ENCODE results near the gene ITGAL.

ITGAL gene

DNA sequence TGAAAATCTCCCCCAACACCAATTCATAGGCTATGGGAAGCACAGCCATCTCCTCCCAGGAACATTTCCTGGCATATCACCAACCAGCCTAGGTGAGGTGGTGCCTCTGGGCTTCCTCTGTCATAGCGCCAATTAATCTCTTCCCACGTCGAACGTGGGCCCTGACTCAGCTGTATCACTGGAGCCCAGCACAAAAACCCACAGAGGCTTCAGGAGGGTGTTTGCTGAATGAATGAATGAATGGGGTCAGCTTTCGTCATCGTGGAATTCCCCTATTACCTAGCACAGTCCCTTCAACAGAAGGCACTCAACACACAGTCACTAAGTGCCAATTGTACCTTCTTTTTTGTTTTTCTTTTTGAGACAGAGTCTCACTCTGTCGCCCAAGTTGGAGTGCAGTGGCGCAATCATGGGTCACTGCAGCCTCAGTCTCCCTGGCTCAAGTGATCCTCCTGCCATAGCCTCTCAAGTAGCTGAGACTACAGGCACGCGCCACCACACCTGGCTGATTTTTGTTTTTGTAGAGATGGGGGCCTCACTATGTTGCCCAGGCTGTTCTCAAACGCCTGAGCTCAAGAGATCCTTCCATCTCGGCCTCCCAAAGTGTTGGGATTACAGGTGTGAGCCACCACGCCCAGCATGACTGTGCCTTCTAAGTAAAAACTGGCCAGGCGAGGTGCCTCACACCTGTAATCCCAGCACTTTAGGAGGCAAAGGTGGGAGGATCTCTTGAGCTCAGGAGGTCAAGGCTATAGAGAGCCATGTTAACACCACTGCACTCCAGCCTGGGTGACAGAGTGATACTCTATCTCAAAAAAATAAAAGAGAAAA lies 94.8 kb downstream of the ITGAL start:
- H3K4me3 ChIP-seq (ENCODE audit: low read length): no peak overlapping the region
- TF ChIP-seq, protein P1, sequence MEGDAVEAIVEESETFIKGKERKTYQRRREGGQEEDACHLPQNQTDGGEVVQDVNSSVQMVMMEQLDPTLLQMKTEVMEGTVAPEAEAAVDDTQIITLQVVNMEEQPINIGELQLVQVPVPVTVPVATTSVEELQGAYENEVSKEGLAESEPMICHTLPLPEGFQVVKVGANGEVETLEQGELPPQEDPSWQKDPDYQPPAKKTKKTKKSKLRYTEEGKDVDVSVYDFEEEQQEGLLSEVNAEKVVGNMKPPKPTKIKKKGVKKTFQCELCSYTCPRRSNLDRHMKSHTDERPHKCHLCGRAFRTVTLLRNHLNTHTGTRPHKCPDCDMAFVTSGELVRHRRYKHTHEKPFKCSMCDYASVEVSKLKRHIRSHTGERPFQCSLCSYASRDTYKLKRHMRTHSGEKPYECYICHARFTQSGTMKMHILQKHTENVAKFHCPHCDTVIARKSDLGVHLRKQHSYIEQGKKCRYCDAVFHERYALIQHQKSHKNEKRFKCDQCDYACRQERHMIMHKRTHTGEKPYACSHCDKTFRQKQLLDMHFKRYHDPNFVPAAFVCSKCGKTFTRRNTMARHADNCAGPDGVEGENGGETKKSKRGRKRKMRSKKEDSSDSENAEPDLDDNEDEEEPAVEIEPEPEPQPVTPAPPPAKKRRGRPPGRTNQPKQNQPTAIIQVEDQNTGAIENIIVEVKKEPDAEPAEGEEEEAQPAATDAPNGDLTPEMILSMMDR (IDR thresholded peaks at IDR 0.05; ENCODE audit: insufficient read depth, low read depth, low read length, missing control alignments): no peak
- DNase-seq (ENCODE audit: low read depth): peak; percentile 92

DNA sequence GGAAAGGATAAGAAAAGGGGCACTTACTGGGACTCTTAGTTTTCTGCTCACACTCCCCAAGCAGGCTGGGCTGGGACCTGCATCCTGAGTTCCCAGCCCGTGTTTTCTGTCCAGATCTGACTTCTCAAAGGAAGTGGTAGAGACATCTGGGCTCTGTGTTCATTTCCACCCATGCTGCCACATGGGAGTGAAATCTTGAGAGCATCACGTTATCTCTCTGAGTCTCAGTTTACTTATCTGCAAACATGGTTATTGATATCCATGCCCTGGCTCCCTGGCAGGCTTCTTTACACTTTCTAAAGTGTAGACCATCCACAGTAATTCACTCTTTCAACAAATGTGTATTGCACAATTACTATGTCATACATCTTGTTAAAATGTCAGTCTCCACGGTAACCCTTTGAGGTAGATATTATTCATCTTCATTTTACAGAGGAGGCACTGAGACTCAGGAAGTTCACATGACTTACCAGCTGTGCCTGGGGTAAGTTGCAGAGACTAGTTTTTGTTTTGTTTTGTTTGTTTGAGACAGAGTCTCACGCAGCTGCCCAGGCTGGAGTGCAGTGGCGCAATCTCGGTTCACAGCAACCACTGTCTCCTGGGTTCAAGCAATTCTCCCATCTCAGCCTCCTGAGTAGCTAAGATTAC lies 95.6 kb downstream of the ITGAL start:
- DNase-seq (ENCODE audit: low read depth): peak; percentile 96
- TF ChIP-seq, protein P1 (IDR thresholded peaks at IDR 0.05; ENCODE audit: insufficient read depth, low read depth, low read length, missing control alignments): no peak
- no peak overlapping the region for H3K4me3 ChIP-seq (ENCODE audit: low read length)

DNA sequence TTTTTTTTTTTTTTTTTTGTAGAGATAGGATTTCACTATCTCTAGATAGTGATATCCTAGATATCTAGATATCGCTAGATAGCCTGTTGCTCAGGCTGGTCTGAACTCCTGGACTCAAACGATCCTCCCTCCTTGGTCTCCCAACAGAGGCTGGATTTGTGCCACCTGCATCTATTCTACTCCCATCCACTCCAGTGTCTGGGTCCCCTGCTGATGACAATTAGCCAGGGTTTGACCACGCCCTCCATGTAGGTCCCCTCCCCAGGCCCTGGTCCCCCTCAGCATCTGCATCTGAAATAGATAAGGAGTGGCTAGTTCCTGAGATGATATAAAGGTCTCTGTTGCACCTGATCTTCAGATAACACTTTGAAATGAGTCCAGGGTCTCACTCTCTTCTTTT lies 96.7 kb downstream of the ITGAL start:
- TF ChIP-seq, protein P1 (IDR thresholded peaks at IDR 0.05; ENCODE audit: insufficient read depth, low read depth, low read length, missing control alignments): no peak
- no peak for DNase-seq (ENCODE audit: low read depth)
- no peak overlapping the region for H3K4me3 ChIP-seq (ENCODE audit: low read length)

DNA sequence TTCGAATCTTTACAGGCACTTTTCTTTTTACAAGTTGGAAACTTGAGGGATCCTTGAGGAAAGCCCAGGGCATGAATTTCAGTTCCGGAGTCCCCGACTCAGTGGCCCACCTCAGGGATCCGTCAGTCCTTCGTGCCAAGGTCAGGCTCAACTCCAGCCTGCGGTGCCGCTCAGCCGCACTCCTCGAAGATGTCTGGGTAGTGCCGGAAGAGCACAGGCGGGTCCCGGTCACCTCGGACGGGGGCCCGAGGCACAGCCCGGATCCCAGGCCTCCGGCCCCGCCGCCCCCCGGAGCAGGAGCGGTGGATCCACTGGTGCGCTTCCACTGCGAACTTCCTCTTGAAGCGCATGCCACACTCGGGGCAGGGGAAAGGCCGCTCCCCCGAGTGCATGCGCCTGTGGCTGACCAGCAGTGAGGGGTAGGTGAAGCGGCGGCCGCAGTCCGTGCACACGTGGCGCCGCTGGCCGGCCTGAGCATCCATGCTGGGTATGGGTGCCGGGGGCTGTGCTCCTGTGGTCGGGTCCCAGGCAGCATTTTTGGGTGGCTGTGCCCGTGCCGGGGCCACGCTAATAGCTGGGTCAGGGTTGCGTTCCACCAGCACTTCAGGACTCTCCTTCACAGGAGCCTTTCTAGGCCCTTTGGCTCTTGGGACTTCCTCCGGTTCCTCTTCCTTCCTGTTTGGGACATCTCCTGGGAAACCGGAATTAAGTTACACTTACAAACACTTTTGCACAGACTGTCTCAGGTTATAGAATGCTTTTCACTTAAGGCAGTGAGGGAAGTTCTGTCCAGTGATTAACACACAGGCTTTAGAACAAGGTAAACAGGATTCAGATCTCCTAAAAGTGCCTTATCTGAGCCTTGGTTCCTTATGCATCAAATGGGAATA lies 97.4 kb downstream of the ITGAL start:
- TF ChIP-seq, protein P1 (IDR thresholded peaks at IDR 0.05; ENCODE audit: insufficient read depth, low read depth, low read length, missing control alignments): no peak
- H3K4me3 ChIP-seq (ENCODE audit: low read length): no peak overlapping the region
- no peak for DNase-seq (ENCODE audit: low read depth)

DNA sequence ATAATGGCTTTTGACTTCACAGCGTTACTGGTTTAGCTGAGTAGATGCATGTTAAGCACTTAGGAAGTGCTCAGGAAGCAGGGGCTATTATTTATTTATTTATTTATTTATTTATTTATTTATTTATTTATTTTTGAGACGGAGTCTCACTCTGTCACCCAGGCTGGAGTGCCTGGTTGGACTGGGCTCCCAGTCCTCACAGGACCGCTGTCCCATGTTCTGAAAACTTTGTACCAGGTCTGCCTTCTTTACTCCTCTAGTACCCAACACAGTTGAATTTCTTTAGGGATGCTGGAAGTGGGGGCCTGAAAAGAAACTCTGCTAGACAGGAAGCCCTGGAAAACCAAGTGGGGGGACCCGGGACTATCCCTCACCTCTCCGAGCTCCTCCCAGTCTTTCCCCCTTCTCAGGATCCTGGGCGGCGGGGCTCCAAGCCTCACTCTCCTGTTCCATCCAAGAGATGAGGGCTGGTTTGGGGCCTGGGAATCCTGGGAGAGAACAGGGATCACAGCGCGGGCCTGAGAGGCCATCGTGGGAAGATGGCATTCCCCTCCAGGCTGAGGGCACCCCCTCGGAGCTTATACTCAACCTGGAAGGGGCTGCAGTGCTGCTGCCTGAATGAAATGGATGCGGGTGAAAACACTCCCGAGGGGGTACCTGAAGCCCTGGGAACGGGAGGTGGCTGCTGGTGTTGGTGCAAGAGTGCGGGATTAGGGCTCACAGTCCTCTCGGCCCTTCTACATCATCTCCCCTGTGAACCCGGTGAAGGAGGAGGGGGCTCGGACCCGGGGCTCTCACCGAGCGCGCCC lies 98.3 kb downstream of the ITGAL start:
- TF ChIP-seq, protein P1 (IDR thresholded peaks at IDR 0.05; ENCODE audit: insufficient read depth, low read depth, low read length, missing control alignments): no peak
- peak overlapping the region; percentile 68 for H3K4me3 ChIP-seq (ENCODE audit: low read length)
- peak; percentile 32 for DNase-seq (ENCODE audit: low read depth)

Data from epithelial cell of esophagus (primary cell).